Effector CD4-positive, alpha-beta T cell (primary cell): ENCODE data around the gene CTTNBP2.

ENCODE experiments used
- DNase-seq: peaks from one replicate; pipeline ENCODE4 v3.0.0-alpha.2; 2020

CTTNBP2 gene

DNA sequence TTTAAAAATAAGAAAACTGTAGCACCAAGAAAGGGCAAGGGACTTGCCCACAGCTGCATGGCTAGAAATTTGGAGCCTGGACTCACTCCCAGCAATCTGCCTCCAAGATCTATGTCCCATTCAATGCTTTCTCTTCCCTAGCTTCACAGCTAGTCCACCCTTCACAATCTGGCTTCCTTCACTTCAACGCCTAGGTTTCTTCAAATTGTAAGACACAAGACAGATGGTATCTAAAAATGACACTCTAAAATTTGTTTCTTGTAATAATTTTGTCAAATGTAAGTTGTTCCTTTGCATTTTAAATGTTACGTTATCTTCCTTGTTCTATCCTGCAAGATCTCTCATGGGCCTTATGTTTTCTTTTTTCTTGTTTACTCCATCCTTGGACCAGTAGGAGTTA lies 48.6 kb downstream of the CTTNBP2 start:
- DNase-seq, result no peak

- DNase-seq, result no peak
Observed at GRCh38 chr7:117819558-117819957, 53.7 kb downstream of the CTTNBP2 start.

- no peak for DNase-seq
Observed at GRCh38 chr7:117818232-117818631, 55.0 kb downstream of the CTTNBP2 start.

GRCh38 chr7:117816727-117817126 lies 56.5 kb downstream of the CTTNBP2 start:
- DNase-seq, result no peak

- no peak for DNase-seq
Observed at GRCh38 chr7:117811696-117812095, 61.5 kb downstream of the CTTNBP2 start.

GRCh38 chr7:117810642-117811512 lies 62.4 kb downstream of the CTTNBP2 start:
- DNase-seq, result no peak

GRCh38 chr7:117809958-117810357 lies 63.3 kb downstream of the CTTNBP2 start:
- no peak for DNase-seq

DNA sequence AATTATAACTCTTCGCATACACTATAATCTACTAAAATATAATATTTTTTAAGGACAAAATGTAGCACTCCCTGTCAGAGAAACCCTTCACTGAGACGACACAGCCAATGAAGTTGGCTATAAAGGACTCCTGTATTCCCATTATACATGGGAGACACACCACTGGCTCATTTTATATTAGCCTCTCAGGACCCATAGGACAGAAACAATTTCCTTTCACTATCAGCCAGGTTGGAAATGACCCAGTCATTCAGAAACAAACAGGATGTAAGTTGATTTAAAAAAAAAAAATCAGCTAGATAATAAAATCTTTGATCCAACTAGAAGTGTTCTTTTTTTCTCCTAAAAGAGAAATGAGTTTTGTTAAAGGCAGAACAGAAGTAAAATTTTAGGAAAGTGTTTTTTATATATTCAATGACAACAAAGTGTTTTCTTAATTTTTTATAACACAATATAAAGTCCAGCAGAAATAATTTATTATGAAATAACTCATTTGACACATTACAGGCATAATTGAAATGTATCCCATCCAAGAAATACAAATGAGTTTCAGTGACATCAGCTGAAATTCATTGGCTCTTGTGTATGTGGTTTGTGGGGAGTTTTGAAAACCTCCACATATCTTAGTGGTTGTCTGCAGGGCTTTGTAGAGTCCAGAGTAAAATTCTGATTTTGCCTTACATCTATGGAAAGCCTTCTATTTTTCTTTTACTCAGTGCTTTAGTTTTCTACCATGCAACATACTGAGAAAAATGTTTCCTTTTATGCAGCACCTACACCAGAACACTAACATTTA lies 64.1 kb downstream of the CTTNBP2 start:
- no peak for DNase-seq

DNA sequence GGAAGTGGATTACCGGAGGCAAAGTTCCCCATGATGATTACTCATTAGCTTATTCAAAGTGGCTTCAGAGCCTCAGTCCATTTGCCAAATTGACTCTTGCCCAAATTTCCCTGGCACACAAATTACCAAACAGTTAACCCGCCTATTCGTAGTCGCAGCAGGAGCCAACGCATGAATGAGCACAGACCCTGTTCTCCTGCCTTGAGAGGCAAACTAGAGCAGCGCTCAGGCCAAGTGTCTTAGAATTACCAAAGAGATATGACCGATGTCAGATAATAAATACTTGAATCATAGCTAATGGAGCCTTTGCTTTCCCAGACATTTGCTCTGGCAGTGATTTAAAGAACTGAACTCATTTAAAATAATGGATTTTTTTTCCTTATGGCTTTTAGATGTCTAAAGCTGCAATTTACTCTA lies 64.9 kb downstream of the CTTNBP2 start:
- no peak for DNase-seq

DNA sequence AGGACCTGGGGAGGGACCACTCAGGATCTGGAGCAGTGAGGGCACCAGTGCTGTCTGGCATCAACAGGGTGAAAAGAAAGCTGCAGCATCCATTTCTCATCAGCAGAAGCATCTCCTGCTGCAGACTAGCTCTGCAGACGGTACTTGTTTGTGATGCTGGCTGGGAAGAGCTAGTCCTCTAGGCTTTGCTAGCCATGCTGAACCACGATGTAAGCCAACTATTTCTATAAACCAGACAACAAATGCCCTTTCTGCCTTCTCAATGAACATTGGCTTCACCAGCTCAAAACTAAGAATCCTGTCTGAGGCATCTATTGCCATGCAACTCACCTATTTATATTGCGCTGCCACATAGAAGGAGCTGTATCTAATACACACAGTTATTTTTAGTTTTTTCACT lies 65.6 kb downstream of the CTTNBP2 start:
- no peak for DNase-seq

DNA sequence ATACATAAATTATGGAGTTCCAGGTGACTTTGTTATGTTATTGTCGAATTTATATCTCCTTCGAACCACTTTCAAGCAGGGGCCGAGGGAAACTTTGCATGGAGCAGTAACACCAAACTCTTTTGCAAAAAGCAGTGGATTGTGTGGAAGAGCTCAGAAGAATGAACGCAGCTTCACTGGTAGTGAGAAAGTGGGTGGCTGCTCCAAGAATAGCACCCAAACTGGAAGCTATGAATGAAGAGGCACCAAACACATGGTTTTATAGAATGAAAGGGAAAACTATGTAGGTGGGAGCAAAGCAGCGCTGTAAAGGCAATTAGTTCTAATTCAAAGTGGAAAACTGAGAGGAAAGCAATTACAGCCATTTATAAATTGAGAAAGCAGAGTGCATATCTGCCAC lies 67.2 kb downstream of the CTTNBP2 start:
- no peak for DNase-seq

DNA sequence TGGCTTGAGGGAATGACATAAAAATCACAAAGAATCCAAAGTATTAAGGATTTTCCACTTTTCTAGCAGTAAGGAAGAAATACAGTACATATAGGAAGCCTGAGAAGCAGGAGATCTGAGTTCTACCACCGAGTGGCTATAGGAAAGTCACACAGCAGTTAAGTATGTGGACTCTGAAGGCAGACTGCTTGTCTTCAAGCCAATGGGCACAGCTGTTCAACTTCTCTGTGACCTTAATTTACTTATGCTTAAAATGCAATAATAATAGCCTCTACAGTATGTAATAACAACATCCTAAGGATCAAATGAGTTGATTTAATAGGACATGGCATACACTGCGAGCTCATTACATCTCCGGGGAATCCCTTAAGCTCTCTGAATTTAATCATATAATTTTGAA lies 68.0 kb downstream of the CTTNBP2 start:
- no peak for DNase-seq

GRCh38 chr7:117803476-117803875 lies 69.8 kb downstream of the CTTNBP2 start:
- no peak for DNase-seq

DNA sequence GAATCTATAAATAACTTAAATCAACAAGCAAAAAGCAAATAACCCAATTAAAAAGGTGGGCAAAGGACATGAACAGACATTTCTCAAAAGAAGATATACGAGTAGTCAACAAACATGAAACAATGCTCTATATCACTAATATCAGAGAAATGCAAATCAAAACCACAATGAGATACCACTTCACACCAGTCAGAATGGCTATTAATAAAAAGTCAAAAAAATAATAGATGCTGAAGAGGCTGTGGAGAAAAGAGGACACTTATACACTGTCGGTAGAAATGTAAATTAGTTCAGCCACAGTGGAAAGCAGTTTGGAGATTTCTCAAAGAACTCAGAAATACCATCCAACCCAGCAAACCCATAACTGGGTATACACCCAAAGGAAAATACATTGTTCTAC lies 70.6 kb downstream of the CTTNBP2 start:
- DNase-seq, result no peak

DNA sequence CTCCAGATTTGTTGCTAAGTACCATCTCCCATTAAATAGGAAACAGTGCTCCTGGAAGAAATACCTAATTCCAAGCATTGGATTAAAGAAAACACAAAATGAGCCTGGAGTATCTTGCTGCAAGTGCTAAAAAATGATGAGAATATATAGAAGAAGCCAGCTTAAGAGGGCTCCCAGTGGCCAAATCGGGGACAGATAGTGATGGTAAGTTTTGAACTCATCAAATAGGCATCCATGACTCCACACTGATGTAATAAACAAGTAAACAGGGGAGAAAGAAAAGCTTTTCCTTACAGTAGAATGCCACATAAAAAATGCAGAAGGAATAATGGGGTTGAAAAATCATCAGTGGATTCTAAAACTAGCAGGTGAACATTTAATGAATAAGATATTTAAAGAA lies 72.4 kb downstream of the CTTNBP2 start:
- DNase-seq, result no peak

GRCh38 chr7:117800406-117800805 lies 72.8 kb downstream of the CTTNBP2 start:
- DNase-seq, result no peak

DNA sequence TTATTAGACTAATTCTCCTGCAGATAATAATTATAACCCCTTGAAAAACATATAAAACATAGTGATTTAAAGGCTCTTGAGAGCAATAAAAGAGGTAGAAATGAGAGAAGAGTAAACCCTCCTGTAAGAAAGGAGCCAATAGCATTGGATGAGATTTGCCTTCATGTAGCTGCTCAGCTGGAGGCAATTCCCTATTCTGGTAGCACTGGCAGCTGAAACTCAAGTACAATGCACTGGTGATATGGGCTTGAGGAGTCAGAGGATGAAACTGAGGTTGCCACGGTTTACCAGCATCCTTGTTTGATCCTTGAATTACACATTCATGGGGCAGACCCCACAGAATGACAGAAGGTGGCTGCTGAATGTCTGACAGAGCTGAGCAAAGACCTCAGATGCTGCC lies 76.4 kb downstream of the CTTNBP2 start:
- no peak for DNase-seq

DNA sequence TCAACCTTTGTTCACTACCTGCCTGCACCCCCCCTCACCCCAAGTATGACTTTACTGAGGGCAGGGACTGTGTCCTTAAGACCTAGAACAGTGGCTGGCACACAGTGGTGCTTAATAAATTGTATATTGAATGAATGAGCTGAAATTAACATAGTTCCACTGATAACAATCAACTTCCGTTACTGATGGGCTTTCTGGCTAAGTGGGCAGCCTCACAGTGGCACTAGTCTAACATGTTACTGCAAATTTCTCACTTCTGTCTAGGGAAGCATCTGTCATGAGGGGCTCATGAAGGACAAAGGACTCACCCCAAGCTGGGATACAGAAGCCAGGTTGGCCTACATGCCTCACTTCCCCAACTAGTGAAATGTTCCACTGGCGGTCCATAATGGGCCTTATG lies 79.3 kb downstream of the CTTNBP2 start:
- no peak for DNase-seq

GRCh38 chr7:117793521-117793920 lies 79.7 kb downstream of the CTTNBP2 start:
- no peak for DNase-seq

GRCh38 chr7:117791877-117792780 lies 81.1 kb downstream of the CTTNBP2 start:
- DNase-seq, result no peak

DNA sequence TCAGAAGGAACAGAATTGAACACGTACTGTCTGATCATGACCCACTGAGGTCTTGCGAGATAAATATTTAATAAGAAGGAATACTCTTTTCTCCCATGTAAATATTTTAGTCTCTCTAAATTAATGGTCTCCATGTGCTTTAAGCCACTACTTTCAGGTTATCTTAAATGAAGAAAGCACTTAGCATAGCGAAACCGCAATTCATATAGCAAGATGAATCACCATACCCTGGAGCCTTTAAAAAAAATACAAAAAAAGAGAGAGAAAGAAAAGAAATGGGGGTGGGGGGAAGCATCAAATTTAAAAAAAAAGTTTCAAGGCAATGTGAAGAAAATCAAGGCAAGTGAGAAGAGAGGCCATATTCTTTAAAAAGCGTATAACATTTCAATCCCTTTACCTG lies 82.5 kb downstream of the CTTNBP2 start:
- DNase-seq, result no peak

- DNase-seq, result no peak
Observed at GRCh38 chr7:117790251-117790650, 83.0 kb downstream of the CTTNBP2 start.

DNA sequence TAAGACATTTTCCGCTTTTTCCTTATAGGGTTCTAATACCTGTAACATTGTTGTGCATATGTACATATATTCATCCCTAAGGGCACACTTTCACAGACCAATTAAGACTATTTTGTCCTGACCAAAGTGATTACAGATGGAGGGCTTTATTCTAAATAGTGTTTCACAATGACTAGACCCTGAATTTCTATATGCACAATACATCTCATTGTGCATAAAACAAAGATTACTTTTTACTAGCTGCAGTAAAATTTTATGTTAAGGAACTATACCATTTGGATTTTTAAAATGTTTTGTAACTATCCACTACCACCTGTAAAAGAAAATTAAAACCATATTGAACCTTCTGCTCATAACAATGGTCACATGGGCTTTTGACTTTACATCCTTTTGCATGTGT lies 87.8 kb downstream of the CTTNBP2 start:
- DNase-seq, result no peak
